ENCODE measurements around the gene MAPKAPK2.

GRCh38 chr1:206702803-206703202 is 18.1 kb downstream of the MAPKAPK2 start:
- TF ChIP-seq, protein P1, sequence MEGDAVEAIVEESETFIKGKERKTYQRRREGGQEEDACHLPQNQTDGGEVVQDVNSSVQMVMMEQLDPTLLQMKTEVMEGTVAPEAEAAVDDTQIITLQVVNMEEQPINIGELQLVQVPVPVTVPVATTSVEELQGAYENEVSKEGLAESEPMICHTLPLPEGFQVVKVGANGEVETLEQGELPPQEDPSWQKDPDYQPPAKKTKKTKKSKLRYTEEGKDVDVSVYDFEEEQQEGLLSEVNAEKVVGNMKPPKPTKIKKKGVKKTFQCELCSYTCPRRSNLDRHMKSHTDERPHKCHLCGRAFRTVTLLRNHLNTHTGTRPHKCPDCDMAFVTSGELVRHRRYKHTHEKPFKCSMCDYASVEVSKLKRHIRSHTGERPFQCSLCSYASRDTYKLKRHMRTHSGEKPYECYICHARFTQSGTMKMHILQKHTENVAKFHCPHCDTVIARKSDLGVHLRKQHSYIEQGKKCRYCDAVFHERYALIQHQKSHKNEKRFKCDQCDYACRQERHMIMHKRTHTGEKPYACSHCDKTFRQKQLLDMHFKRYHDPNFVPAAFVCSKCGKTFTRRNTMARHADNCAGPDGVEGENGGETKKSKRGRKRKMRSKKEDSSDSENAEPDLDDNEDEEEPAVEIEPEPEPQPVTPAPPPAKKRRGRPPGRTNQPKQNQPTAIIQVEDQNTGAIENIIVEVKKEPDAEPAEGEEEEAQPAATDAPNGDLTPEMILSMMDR (IDR thresholded peaks at IDR 0.05), result no peak
- TF ChIP-seq POLR2A (IDR thresholded peaks at IDR 0.05), result no peak

Measured in adrenal gland (tissue), 5 donors.